ENCODE results near the gene PHLPP2. TPM values are rescaled to one million over a fixed set of nuclear protein-coding genes. Genes with fewer than 3 reads are reported as not detected.

The PHLPP2 gene
- polyA plus RNA-seq, 4 donors = 3.6 to 31.7 (median 16.1) TPM

GRCh38 chr16:71727551-71728324 lies 3.2 kb upstream of the PHLPP2 start:
- H3K27me3 ChIP-seq (ENCODE audit: control insufficient read depth in 3 of 3, insufficient read depth in 3 of 3, low read length in 3 of 3) = no peaks in the 10 kb centered on the region
- FAIRE-seq (no peak), DNase-seq (peak in 1 of 2 donors; percentile 53)
- H3K36me3 ChIP-seq (ENCODE audit: control insufficient read depth in 3 of 3, insufficient read depth in 2 of 3, low read depth in 1 of 3, low read length in 3 of 3) = peaks cover 6 to 9% (median 8%) of the 10 kb centered on the region in 3 donors
- peaks cover 0 to 14% (median 7%) of the 10 kb centered on the region in 3 donors for H3K4me1 ChIP-seq (ENCODE audit: control insufficient read depth in 3 of 3, insufficient read depth in 2 of 3, low read depth in 1 of 3, low read length in 2 of 3)
- no peak overlapping the region for H3K4me3 ChIP-seq (ENCODE audit: low read depth in 1 of 3, low read length in 3 of 3)
- WGBS, 3 donors = 62 to 76% (median 72%) methylated on average over 8 of the region's 8 CpGs
- no peaks in the 10 kb centered on the region for H3K9me3 ChIP-seq (ENCODE audit: control insufficient read depth in 2 of 2, insufficient read depth in 1 of 2, low read depth in 1 of 2, low read length in 1 of 2)
- no peak overlapping the region for H3K27ac ChIP-seq (ENCODE audit: low read depth in 1 of 3, low read length in 2 of 3)

GRCh38 chr16:71726476-71727315 lies 2.2 kb upstream of the PHLPP2 start:
- Histone ChIP-seq H3K27me3 (ENCODE audit: control insufficient read depth in 3 of 3, insufficient read depth in 3 of 3, low read length in 3 of 3) (no peaks in the 10 kb centered on the region), H3K27ac (ENCODE audit: low read depth in 1 of 3, low read length in 2 of 3) (peak overlapping the region in 2 of 3 donors; percentile 26 to 74), H3K4me3 (ENCODE audit: low read depth in 1 of 3, low read length in 3 of 3) (no peak overlapping the region), H3K36me3 (ENCODE audit: control insufficient read depth in 3 of 3, insufficient read depth in 2 of 3, low read depth in 1 of 3, low read length in 3 of 3) (peaks cover 2 to 6% (median 3%) of the 10 kb centered on the region in 3 donors), H3K9me3 (ENCODE audit: control insufficient read depth in 2 of 2, insufficient read depth in 1 of 2, low read depth in 1 of 2, low read length in 1 of 2) (no peaks in the 10 kb centered on the region), H3K4me1 (ENCODE audit: control insufficient read depth in 3 of 3, insufficient read depth in 2 of 3, low read depth in 1 of 3, low read length in 2 of 3) (peaks cover 0 to 16% (median 2%) of the 10 kb centered on the region in 3 donors)
- 33 to 43% (median 40%) methylated on average over 4 of the region's 4 CpGs for WGBS, 3 donors
- DNase-seq (peak in 1 of 2 donors; percentile 65), FAIRE-seq (no peak)

GRCh38 chr16:71723537-71724319 lies 773 bp downstream of the PHLPP2 start:
- H3K4me3 ChIP-seq (ENCODE audit: low read depth in 1 of 3, low read length in 3 of 3) = peak overlapping the region; percentile 65 to 89 (median 88)
- peaks cover 0 to 8% (median 0%) of the 10 kb centered on the region in 3 donors for H3K36me3 ChIP-seq (ENCODE audit: control insufficient read depth in 3 of 3, insufficient read depth in 2 of 3, low read depth in 1 of 3, low read length in 3 of 3)
- FAIRE-seq = no peak
- no peaks in the 10 kb centered on the region for H3K9me3 ChIP-seq (ENCODE audit: control insufficient read depth in 2 of 2, insufficient read depth in 1 of 2, low read depth in 1 of 2, low read length in 1 of 2)
- peaks cover 0 to 21% (median 0%) of the 10 kb centered on the region in 3 donors for H3K4me1 ChIP-seq (ENCODE audit: control insufficient read depth in 3 of 3, insufficient read depth in 2 of 3, low read depth in 1 of 3, low read length in 2 of 3)
- peak overlapping the region; percentile 50 to 92 (median 88) for H3K27ac ChIP-seq (ENCODE audit: low read depth in 1 of 3, low read length in 2 of 3)
- WGBS, 3 donors = 0 to 1% (median 1%) methylated on average over 18 to 104 of the region's 104 CpGs
- H3K27me3 ChIP-seq (ENCODE audit: control insufficient read depth in 3 of 3, insufficient read depth in 3 of 3, low read length in 3 of 3) = no peaks in the 10 kb centered on the region
- DNase-seq = peak; percentile 72 to 90

GRCh38 chr16:71722801-71723536 lies 1.5 kb downstream of the PHLPP2 start:
- peaks cover 0 to 21% (median 0%) of the 10 kb centered on the region in 3 donors for H3K4me1 ChIP-seq (ENCODE audit: control insufficient read depth in 3 of 3, insufficient read depth in 2 of 3, low read depth in 1 of 3, low read length in 2 of 3)
- H3K27ac ChIP-seq (ENCODE audit: low read depth in 1 of 3, low read length in 2 of 3) = peak overlapping the region; percentile 71 to 92 (median 88)
- DNase-seq = peak; percentile 64 to 84
- no peak for FAIRE-seq
- H3K9me3 ChIP-seq (ENCODE audit: control insufficient read depth in 2 of 2, insufficient read depth in 1 of 2, low read depth in 1 of 2, low read length in 1 of 2) = no peaks in the 10 kb centered on the region
- H3K27me3 ChIP-seq (ENCODE audit: control insufficient read depth in 3 of 3, insufficient read depth in 3 of 3, low read length in 3 of 3) = no peaks in the 10 kb centered on the region
- H3K36me3 ChIP-seq (ENCODE audit: control insufficient read depth in 3 of 3, insufficient read depth in 2 of 3, low read depth in 1 of 3, low read length in 3 of 3) = peaks cover 0 to 10% (median 0%) of the 10 kb centered on the region in 3 donors
- peak overlapping the region; percentile 65 to 89 (median 88) for H3K4me3 ChIP-seq (ENCODE audit: low read depth in 1 of 3, low read length in 3 of 3)
- WGBS, 3 donors = 0 to 1% (median 0%) methylated on average over 39 to 59 of the region's 59 CpGs

- no peaks in the 10 kb centered on the region for H3K27me3 ChIP-seq (ENCODE audit: control insufficient read depth in 3 of 3, insufficient read depth in 3 of 3, low read length in 3 of 3)
- H3K4me1 ChIP-seq (ENCODE audit: control insufficient read depth in 3 of 3, insufficient read depth in 2 of 3, low read depth in 1 of 3, low read length in 2 of 3) = peaks cover 0 to 21% (median 0%) of the 10 kb centered on the region in 3 donors
- H3K9me3 ChIP-seq (ENCODE audit: control insufficient read depth in 2 of 2, insufficient read depth in 1 of 2, low read depth in 1 of 2, low read length in 1 of 2) = no peaks in the 10 kb centered on the region
- H3K27ac ChIP-seq (ENCODE audit: low read depth in 1 of 3, low read length in 2 of 3) = peak overlapping the region in 1 of 3 donors; percentile 30
- FAIRE-seq (no peak), DNase-seq (no peak)
- H3K36me3 ChIP-seq (ENCODE audit: control insufficient read depth in 3 of 3, insufficient read depth in 2 of 3, low read depth in 1 of 3, low read length in 3 of 3) = peaks cover 0 to 13% (median 0%) of the 10 kb centered on the region in 3 donors
- WGBS, 3 donors = 51 to 65% (median 64%) methylated on average over 8 of the region's 8 CpGs
- H3K4me3 ChIP-seq (ENCODE audit: low read depth in 1 of 3, low read length in 3 of 3) = no peak overlapping the region
These were observed 3.3 kb downstream of the PHLPP2 start for GRCh38 chr16:71721066-71721740.

GRCh38 chr16:71712501-71712900 lies 12.0 kb downstream of the PHLPP2 start:
- Histone ChIP-seq H3K27ac (ENCODE audit: low read depth in 1 of 3, low read length in 2 of 3) (no peak overlapping the region), H3K27me3 (ENCODE audit: control insufficient read depth in 3 of 3, insufficient read depth in 3 of 3, low read length in 3 of 3) (no peaks in the 10 kb centered on the region), H3K9me3 (ENCODE audit: control insufficient read depth in 2 of 2, insufficient read depth in 1 of 2, low read depth in 1 of 2, low read length in 1 of 2) (no peaks in the 10 kb centered on the region), H3K4me3 (ENCODE audit: low read depth in 1 of 3, low read length in 3 of 3) (no peak overlapping the region), H3K36me3 (ENCODE audit: control insufficient read depth in 3 of 3, insufficient read depth in 2 of 3, low read depth in 1 of 3, low read length in 3 of 3) (peaks cover 0 to 9% (median 3%) of the 10 kb centered on the region in 3 donors), H3K4me1 (ENCODE audit: control insufficient read depth in 3 of 3, insufficient read depth in 2 of 3, low read depth in 1 of 3, low read length in 2 of 3) (peaks cover 2 to 20% (median 4%) of the 10 kb centered on the region in 3 donors)
- WGBS, 3 donors = 39 to 66% (median 63%) methylated on average over 1 of the region's 1 CpG
- no peak for DNase-seq
- FAIRE-seq = no peak

- Histone ChIP-seq H3K36me3 (ENCODE audit: control insufficient read depth in 3 of 3, insufficient read depth in 2 of 3, low read depth in 1 of 3, low read length in 3 of 3) (peaks cover 0 to 13% (median 3%) of the 10 kb centered on the region in 3 donors), H3K27ac (ENCODE audit: low read depth in 1 of 3, low read length in 2 of 3) (no peak overlapping the region), H3K27me3 (ENCODE audit: control insufficient read depth in 3 of 3, insufficient read depth in 3 of 3, low read length in 3 of 3) (no peaks in the 10 kb centered on the region), H3K4me1 (ENCODE audit: control insufficient read depth in 3 of 3, insufficient read depth in 2 of 3, low read depth in 1 of 3, low read length in 2 of 3) (peaks cover 4 to 24% (median 5%) of the 10 kb centered on the region in 3 donors), H3K4me3 (ENCODE audit: low read depth in 1 of 3, low read length in 3 of 3) (no peak overlapping the region), H3K9me3 (ENCODE audit: control insufficient read depth in 2 of 2, insufficient read depth in 1 of 2, low read depth in 1 of 2, low read length in 1 of 2) (no peaks in the 10 kb centered on the region)
- no peak for FAIRE-seq
- DNase-seq = peak in 1 of 2 donors; percentile 39
- WGBS, 3 donors = 56 to 67% (median 65%) methylated on average over 3 of the region's 3 CpGs
These were observed 12.7 kb downstream of the PHLPP2 start for GRCh38 chr16:71711789-71712188.

Measured in small intestine (tissue), 7 donors.